Measurements from ENCODE around the gene LHFPL4.

GRCh38 chr3:9600597-9600996 is 47.0 kb upstream of the LHFPL4 start:
- TF ChIP-seq TAF1 (IDR thresholded peaks at IDR 0.05; ENCODE audit: borderline replicate concordance, insufficient read depth, low read length) (no peak), POLR2AphosphoS5 (IDR thresholded peaks at IDR 0.05; ENCODE audit: low read depth, low read length) (no peak), REST (IDR thresholded peaks at IDR 0.05; ENCODE audit: insufficient read depth in 1 of 2, low read depth in 2 of 2, low read length in 2 of 2) (no peak), SIN3A (IDR thresholded peaks at IDR 0.05; ENCODE audit: borderline replicate concordance, insufficient read depth, low read length) (no peak)
